ENCODE measurements around the gene PER2. TPM values are rescaled to one million over a fixed set of nuclear protein-coding genes. Genes with fewer than 3 reads are reported as not detected.

PER2 gene
- total and polyA plus RNA-seq, 2 donors (not counting 3 experiments of a cell fraction or from before 2014, with no cell fraction given): 0.86 to 3.8 TPM

DNA sequence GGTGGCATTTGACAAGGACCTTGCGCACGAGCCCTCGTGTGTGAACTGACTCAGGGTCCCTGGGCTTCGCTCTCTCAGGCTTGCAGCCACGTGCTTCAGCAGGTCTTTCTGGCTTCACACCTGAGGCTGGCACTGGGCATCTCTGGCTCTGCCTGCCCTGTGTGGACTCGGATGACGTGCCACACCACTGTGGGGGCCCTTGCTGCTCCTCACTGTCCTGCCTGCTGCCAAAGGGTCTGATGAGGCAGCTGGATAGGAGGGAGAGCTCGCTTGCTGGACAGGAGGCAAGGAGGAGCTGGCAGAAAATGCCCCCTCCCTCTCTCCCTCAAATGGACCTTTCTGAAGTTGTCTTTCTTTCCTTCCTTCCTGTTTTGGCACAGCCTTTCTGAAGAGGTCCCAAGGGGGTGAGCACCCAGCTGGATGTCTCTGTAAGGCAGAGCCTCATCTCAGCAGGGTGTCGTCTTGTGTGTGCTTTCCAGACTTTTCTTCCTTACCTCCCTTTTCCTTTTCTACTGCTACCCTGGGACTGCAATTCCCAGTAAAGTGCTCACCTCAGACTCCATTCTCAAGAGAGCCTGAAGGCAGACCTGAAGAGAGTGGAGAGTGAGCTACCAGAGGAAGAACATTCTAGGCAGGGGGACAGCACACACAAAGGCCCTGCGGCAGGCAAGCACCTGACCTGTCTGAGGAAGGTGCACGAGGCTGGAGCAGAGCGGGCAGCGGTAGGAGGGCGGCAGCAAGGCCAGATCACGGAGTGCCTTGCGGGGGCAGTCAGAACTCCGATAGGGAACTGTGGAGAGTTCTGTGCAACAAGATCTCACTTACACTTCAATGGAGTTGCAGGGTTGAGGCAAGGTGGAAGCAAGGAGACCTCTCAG is 5.3 kb downstream of the PER2 start:
- TF ChIP-seq POLR2A (IDR thresholded peaks at IDR 0.05; ENCODE audit: low read depth, low read length) (no peak), POLR2AphosphoS5 (IDR thresholded peaks at IDR 0.05; ENCODE audit: insufficient read depth, low read depth, low read length) (no peak)
- H3K27me3 ChIP-seq (ENCODE audit: control insufficient read depth in 2 of 2, insufficient read depth in 2 of 2, low read length in 2 of 2): no peaks in the 10 kb centered on the region
- H4K20me1 ChIP-seq (replicated peaks; ENCODE audit: control insufficient read depth, extremely low read depth, insufficient read depth, low read length): no peaks in the 10 kb centered on the region
- no peak overlapping the region for H3K27ac ChIP-seq (ENCODE audit: insufficient read depth, low read depth, low read length)
- intact Hi-C loops (cut with micrococcal nuclease): no loop called here
- H3K79me2 ChIP-seq (ENCODE audit: control insufficient read depth, insufficient read depth, low read length): no peaks in the 10 kb centered on the region
- H2AFZ ChIP-seq (ENCODE audit: low read depth, low read length): no peak overlapping the region
- H3K9me1 ChIP-seq (replicated peaks; ENCODE audit: control insufficient read depth, extremely low read depth, insufficient read depth, low read length): no peaks in the 10 kb centered on the region
- POLR2A ChIA-PET: no interaction called here
- no peak overlapping the region for H3K4me2 ChIP-seq (ENCODE audit: insufficient read depth, low read length)
- H3K36me3 ChIP-seq (ENCODE audit: control insufficient read depth in 2 of 2, extremely low read depth in 1 of 2, insufficient read depth in 2 of 2, low read length in 2 of 2): no peaks in the 10 kb centered on the region
- FAIRE-seq: no peak
- no peak for DNase-seq (ENCODE audit: low read depth, low spot score)
- no peaks in the 10 kb centered on the region for H3K9me3 ChIP-seq (replicated peaks; ENCODE audit: control insufficient read depth, insufficient read depth, low read length)
- no TSS peak for BruUV-seq (replicated peaks)
- CTCF ChIA-PET: interaction anchor here (1.3 to 3.4 kb wide), 2 partner anchors 16 to 19 kb away, joined by 3 to 21 read pairs; no protein-coding TSS in a partner anchor
- dilution Hi-C loops (cut with MboI; ENCODE audit: extremely low pct_ligation_motif_present, low sequenced_read_pairs): no loop called here
- no peak overlapping the region for H3K9ac ChIP-seq (replicated peaks; ENCODE audit: extremely low read depth, insufficient read depth, low read length)
- no peak overlapping the region for H3K4me3 ChIP-seq (replicated peaks in 1 of 3; ENCODE audit: insufficient read depth in 1 of 3, low read depth in 1 of 3, low read length in 3 of 3)
- peaks cover 8% of the 10 kb centered on the region for H3K4me1 ChIP-seq (ENCODE audit: control insufficient read depth, extremely low read depth, insufficient read depth, low read length)

DNA sequence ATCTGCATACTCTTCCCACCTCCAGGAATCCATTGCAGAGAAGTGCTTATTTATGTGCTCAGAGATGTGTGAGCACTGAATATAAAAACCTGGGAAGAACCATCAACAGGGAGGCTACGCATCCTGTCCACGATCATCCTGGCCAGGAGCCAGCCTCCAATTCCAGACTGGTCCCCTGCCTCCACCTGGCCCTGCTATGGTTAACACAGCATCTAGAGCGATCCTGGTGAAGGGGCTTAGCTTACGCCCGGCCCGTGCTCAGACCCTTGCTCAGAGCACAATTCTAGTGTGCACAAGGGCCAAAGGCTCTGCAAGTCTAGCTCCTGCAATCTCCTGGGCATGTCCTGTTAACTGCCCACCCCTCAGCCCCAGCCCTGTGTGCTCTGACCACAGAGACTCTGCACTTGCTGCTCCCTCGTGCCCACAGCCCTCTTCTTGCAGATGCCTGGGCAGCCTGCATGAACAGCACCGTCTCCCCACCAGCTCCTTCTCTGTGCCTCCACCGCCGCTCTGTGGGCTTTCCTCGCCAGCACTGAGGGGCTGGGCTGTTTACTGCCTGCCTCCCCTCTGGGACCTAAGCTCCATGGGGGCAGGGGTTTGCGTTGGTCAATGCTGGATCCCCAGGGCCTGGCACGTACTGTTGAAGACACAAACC is 6.5 kb downstream of the PER2 start:
- no peaks in the 10 kb centered on the region for H3K27me3 ChIP-seq (ENCODE audit: control insufficient read depth in 2 of 2, insufficient read depth in 2 of 2, low read length in 2 of 2)
- POLR2A ChIA-PET: no interaction called here
- FAIRE-seq: no peak

More for the DNA sequence above, 6.5 kb downstream of the PER2 start:
- intact Hi-C loops (cut with micrococcal nuclease): no loop called here
- no peak overlapping the region for H3K27ac ChIP-seq (ENCODE audit: insufficient read depth, low read depth, low read length)
- dilution Hi-C loops (cut with MboI; ENCODE audit: extremely low pct_ligation_motif_present, low sequenced_read_pairs): no loop called here
- H3K79me2 ChIP-seq (ENCODE audit: control insufficient read depth, insufficient read depth, low read length): no peaks in the 10 kb centered on the region
- CTCF ChIA-PET: no interaction called here
- no peaks in the 10 kb centered on the region for H3K9me1 ChIP-seq (replicated peaks; ENCODE audit: control insufficient read depth, extremely low read depth, insufficient read depth, low read length)
- H4K20me1 ChIP-seq (replicated peaks; ENCODE audit: control insufficient read depth, extremely low read depth, insufficient read depth, low read length): no peaks in the 10 kb centered on the region
- H3K36me3 ChIP-seq (ENCODE audit: control insufficient read depth in 2 of 2, extremely low read depth in 1 of 2, insufficient read depth in 2 of 2, low read length in 2 of 2): no peaks in the 10 kb centered on the region
- no peak overlapping the region for H3K9ac ChIP-seq (replicated peaks; ENCODE audit: extremely low read depth, insufficient read depth, low read length)
- BruUV-seq (replicated peaks): no TSS peak
- DNase-seq (ENCODE audit: low read depth, low spot score): no peak
- no peak overlapping the region for H3K4me2 ChIP-seq (ENCODE audit: insufficient read depth, low read length)
- no peak overlapping the region for H3K4me3 ChIP-seq (replicated peaks in 1 of 3; ENCODE audit: insufficient read depth in 1 of 3, low read depth in 1 of 3, low read length in 3 of 3)
- no peak for TF ChIP-seq EZH2 (IDR thresholded peaks at IDR 0.05; ENCODE audit: borderline replicate concordance, low read depth, low read length, severe bottlenecking)
- TF ChIP-seq MYC (IDR thresholded peaks at IDR 0.05; ENCODE audit: low read depth, low read length): no peak
- TF ChIP-seq GATA2 (IDR thresholded peaks at IDR 0.05; ENCODE audit: insufficient read depth, insufficient read length, low read depth, low read length): no peak
- TF ChIP-seq, protein P1, sequence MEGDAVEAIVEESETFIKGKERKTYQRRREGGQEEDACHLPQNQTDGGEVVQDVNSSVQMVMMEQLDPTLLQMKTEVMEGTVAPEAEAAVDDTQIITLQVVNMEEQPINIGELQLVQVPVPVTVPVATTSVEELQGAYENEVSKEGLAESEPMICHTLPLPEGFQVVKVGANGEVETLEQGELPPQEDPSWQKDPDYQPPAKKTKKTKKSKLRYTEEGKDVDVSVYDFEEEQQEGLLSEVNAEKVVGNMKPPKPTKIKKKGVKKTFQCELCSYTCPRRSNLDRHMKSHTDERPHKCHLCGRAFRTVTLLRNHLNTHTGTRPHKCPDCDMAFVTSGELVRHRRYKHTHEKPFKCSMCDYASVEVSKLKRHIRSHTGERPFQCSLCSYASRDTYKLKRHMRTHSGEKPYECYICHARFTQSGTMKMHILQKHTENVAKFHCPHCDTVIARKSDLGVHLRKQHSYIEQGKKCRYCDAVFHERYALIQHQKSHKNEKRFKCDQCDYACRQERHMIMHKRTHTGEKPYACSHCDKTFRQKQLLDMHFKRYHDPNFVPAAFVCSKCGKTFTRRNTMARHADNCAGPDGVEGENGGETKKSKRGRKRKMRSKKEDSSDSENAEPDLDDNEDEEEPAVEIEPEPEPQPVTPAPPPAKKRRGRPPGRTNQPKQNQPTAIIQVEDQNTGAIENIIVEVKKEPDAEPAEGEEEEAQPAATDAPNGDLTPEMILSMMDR (IDR thresholded peaks at IDR 0.05; ENCODE audit: extremely low read depth in 1 of 2, insufficient read depth in 1 of 2, low read depth in 1 of 2, low read length in 2 of 2): no peak
- TF ChIP-seq POLR2A (IDR thresholded peaks at IDR 0.05; ENCODE audit: low read depth, low read length): no peak
- TF ChIP-seq FOS (IDR thresholded peaks at IDR 0.05; ENCODE audit: borderline replicate concordance, insufficient read depth, low read length): no peak
- TF ChIP-seq, protein P2, sequence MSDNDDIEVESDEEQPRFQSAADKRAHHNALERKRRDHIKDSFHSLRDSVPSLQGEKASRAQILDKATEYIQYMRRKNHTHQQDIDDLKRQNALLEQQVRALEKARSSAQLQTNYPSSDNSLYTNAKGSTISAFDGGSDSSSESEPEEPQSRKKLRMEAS (IDR thresholded peaks at IDR 0.05; ENCODE audit: insufficient read depth, insufficient read length): no peak
- no peak for TF ChIP-seq POLR2AphosphoS5 (IDR thresholded peaks at IDR 0.05; ENCODE audit: insufficient read depth, low read depth, low read length)
- TF ChIP-seq JUN (IDR thresholded peaks at IDR 0.05; ENCODE audit: borderline replicate concordance, insufficient read depth, insufficient read length, low read depth): no peak
- H3K9me3 ChIP-seq (replicated peaks; ENCODE audit: control insufficient read depth, insufficient read depth, low read length): no peaks in the 10 kb centered on the region
- no peaks in the 10 kb centered on the region for H3K4me1 ChIP-seq (ENCODE audit: control insufficient read depth, extremely low read depth, insufficient read depth, low read length)
- H2AFZ ChIP-seq (ENCODE audit: low read depth, low read length): no peak overlapping the region
